ENCODE results near the gene NDUFA6.
"Not testable (repeated sequence)": the region's sequence is repeated elsewhere in the genome, so short reads cannot be mapped to it uniquely, and the experiment has no call there.

Gene NDUFA6

DNA sequence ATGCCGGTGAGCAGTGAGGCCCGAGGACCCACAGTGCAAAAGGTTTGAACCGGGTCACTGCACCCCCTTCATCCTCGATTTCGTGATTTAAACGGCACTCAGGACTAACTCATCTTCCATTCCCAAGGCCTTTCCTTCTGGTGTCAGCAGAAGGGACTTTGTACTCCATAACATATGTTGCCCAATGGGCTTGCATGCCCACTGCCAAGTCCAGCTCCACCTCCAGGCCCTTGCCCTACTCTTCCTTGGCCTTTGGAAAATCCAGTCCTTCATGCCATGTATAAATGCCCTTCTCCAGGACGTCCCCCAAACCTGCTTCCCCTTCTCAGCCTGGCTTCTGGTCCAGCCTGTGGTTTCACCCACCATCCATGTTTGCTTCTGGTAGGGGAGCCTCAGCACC is 39.6 kb upstream of the NDUFA6 start:
- H3K36me3 ChIP-seq (ENCODE audit: insufficient read depth, low read length); H3K9me3 ChIP-seq (replicated peaks; ENCODE audit: low read length); H3K4me3 ChIP-seq (ENCODE audit: low read length); H3K27me3 ChIP-seq (ENCODE audit: control insufficient read depth, insufficient read depth, low read length); H3K9ac ChIP-seq (ENCODE audit: low read depth, low read length); H3K4me2 ChIP-seq (ENCODE audit: low read length): not testable (repeated sequence)
- peaks cover 14% of the 10 kb centered on the region for H3K4me1 ChIP-seq (ENCODE audit: control insufficient read depth, insufficient read depth, low read length)

DNA sequence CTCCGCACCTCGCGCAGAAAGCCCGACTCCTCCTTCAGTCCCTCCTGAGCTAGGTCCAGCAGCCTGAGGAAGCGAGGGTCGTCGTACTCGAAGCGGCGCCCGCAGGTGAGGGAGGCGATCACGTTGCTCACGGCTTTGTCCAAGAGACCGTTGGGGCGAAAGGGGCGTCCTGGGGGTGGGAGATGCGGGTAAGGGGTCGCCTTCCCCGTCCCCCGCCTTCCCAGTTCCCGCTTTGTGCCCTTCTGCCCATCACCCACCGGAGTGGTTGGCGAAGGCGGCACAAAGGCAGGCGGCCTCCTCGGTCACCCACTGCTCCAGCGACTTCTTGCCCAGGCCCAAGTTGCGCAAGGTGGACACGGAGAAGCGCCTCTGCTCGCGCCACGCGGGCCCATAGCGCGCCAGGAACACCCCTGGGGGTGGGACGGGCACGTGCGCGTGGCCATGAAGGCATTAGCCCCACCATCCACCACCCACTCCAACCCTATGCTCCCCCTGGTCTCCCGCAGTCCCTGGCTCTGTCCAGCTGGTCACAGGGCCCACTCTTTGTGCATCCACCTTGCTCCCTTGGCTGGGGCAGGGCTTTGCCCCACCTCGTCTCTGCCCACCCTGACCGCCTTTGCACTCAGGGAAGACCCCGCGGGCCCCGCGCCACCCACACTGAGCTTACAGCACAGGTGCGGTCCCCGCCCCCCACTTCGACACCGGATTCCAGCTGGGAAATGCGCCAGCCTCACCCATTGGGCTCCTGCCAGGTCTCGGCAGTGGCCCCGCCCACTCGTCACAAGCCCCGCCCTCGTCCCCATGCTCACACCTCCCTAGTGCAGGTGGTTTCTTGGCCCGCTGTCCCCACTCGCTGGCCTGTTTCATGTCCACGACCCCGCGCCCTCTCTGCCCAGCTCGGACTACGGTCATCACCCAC is 38.5 kb upstream of the NDUFA6 start:
- not testable (repeated sequence) for H3K4me2 ChIP-seq (ENCODE audit: low read length); H3K9ac ChIP-seq (ENCODE audit: low read depth, low read length)

DNA sequence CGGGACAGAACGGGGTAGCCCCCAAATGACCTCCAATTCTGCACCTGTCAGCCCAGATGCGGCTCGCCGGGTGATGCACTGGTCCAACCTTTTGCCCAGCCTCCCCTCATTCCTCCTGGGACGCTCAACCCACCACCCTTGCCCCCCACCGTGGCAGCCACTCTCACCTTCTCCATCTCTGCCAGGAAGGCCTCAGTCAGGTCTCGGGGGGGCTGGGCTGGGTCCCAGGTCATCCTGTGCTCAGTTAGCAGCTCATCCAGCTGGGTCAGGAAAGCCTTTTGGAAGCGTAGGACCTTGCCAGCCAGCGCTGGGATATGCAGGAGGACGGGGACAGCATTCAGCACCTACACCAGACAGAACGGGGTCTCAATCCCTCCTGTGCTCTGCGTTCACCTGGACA is 37.4 kb upstream of the NDUFA6 start:
- H3K4me2 ChIP-seq (ENCODE audit: low read length); H3K4me3 ChIP-seq (ENCODE audit: low read length); H3K4me1 ChIP-seq (ENCODE audit: control insufficient read depth, insufficient read depth, low read length); H3K9ac ChIP-seq (ENCODE audit: low read depth, low read length); H3K27me3 ChIP-seq (ENCODE audit: control insufficient read depth, insufficient read depth, low read length); H3K9me3 ChIP-seq (replicated peaks; ENCODE audit: low read length); H3K36me3 ChIP-seq (ENCODE audit: insufficient read depth, low read length): not testable (repeated sequence)

More for the DNA sequence above, 38.5 kb upstream of the NDUFA6 start:
- H3K4me1 ChIP-seq (ENCODE audit: control insufficient read depth, insufficient read depth, low read length); H3K27me3 ChIP-seq (ENCODE audit: control insufficient read depth, insufficient read depth, low read length); H3K36me3 ChIP-seq (ENCODE audit: insufficient read depth, low read length); H3K9me3 ChIP-seq (replicated peaks; ENCODE audit: low read length); H3K4me3 ChIP-seq (ENCODE audit: low read length): not testable (repeated sequence)

DNA sequence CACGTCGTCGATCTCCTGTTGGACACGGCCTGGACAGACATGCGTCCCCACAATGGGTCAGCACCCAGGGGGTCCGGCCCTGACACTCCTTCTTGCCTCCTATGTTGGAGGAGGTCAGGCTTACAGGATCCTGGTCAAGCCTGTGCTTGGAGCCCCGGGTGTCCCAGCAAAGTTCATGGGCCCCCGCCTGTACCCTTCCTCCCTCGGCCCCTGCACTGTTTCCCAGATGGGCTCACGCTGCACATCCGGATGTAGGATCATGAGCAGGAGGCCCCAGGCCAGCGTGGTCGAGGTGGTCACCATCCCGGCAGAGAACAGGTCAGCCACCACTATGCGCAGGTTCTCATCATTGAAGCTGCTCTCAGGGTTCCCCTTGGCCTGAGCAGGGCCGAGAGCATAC is 37.0 kb upstream of the NDUFA6 start:
- H3K4me2 ChIP-seq (ENCODE audit: low read length): no peak overlapping the region
- no peak overlapping the region for H3K4me3 ChIP-seq (ENCODE audit: low read length)
- H3K4me1 ChIP-seq (ENCODE audit: control insufficient read depth, insufficient read depth, low read length): no peaks in the 10 kb centered on the region
- no peaks in the 10 kb centered on the region for H3K27me3 ChIP-seq (ENCODE audit: control insufficient read depth, insufficient read depth, low read length)
- no peak overlapping the region for H3K9ac ChIP-seq (ENCODE audit: low read depth, low read length)
- no peaks in the 10 kb centered on the region for H3K36me3 ChIP-seq (ENCODE audit: insufficient read depth, low read length)
- H3K9me3 ChIP-seq (replicated peaks; ENCODE audit: low read length): no peaks in the 10 kb centered on the region

DNA sequence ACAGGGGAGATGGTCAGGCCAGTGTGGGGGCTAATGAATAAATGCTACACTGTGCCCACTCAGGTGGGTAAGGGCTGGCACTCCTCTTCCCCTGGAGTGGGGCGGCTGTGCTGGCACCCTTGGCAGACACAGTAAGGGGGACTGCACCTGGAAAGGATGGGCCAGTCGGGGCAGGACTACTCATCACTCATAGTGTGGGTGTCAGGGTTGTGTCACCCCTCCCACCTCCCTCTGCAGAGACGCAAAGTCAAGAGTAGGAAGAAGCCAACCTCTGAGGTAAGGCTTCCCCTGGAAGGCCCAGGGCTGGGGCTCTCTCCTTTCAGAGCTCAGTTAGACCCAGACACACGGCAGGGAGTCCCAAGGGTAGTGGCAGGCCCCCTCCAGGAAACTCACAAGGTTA is 33.0 kb upstream of the NDUFA6 start:
- not testable (repeated sequence) for H3K4me1 ChIP-seq (ENCODE audit: control insufficient read depth, insufficient read depth, low read length); H3K36me3 ChIP-seq (ENCODE audit: insufficient read depth, low read length); H3K27me3 ChIP-seq (ENCODE audit: control insufficient read depth, insufficient read depth, low read length); H3K9ac ChIP-seq (ENCODE audit: low read depth, low read length); H3K4me2 ChIP-seq (ENCODE audit: low read length); H3K9me3 ChIP-seq (replicated peaks; ENCODE audit: low read length); H3K4me3 ChIP-seq (ENCODE audit: low read length)

DNA sequence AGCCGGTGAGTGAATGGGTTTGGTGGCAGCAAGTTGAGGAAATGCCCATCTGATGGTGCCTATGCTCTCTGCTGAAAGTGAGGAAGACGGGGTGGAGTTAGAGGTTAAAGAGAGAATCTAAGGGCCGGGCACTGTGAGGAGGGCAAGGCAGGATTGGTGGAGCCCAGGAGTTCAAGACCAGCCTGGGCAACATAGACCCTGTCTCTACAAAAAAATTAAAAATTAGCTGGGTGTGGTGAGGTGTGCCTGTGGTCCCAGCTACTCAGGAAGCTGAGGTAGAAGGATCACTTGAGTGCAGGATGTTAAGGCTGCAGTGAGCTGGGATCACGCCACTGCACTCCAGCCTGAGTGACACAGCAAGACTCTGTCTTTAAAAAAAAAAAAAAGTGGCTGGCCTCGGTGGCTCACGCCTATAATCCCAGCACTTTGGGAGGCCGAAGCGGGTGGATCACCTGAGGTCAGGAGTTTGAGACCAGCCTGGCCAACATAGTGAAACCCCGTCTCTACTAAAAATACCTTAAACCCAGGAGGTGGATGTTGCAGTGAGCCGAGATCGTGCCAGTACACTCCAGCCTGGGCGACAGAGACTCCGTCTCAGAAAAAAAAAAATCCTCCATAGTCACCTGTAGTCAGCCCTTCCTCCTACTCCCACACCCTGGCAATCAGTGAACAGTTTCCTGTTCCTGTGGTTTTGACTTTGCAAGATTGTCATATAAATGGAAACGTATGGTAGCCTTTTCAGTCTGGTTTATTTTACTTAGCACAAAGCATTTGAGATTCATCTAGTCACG is 29.9 kb upstream of the NDUFA6 start:
- H3K9ac ChIP-seq (ENCODE audit: low read depth, low read length); H3K36me3 ChIP-seq (ENCODE audit: insufficient read depth, low read length); H3K4me3 ChIP-seq (ENCODE audit: low read length); H3K9me3 ChIP-seq (replicated peaks; ENCODE audit: low read length); H3K4me1 ChIP-seq (ENCODE audit: control insufficient read depth, insufficient read depth, low read length); H3K4me2 ChIP-seq (ENCODE audit: low read length); H3K27me3 ChIP-seq (ENCODE audit: control insufficient read depth, insufficient read depth, low read length): not testable (repeated sequence)

GRCh38 chr22:42116848-42117424 is 26.4 kb upstream of the NDUFA6 start:
- no peak overlapping the region for H3K4me3 ChIP-seq (ENCODE audit: low read length)
- no peaks in the 10 kb centered on the region for H3K36me3 ChIP-seq (ENCODE audit: insufficient read depth, low read length)
- H3K4me2 ChIP-seq (ENCODE audit: low read length): no peak overlapping the region
- no peaks in the 10 kb centered on the region for H3K4me1 ChIP-seq (ENCODE audit: control insufficient read depth, insufficient read depth, low read length)
- no peaks in the 10 kb centered on the region for H3K27me3 ChIP-seq (ENCODE audit: control insufficient read depth, insufficient read depth, low read length)
- peaks cover 9% of the 10 kb centered on the region for H3K9me3 ChIP-seq (replicated peaks; ENCODE audit: low read length)
- H3K9ac ChIP-seq (ENCODE audit: low read depth, low read length): no peak overlapping the region

GRCh38 chr22:42115420-42115830 is 24.9 kb upstream of the NDUFA6 start:
- not testable (repeated sequence) for H3K4me2 ChIP-seq (ENCODE audit: low read length); H3K9me3 ChIP-seq (replicated peaks; ENCODE audit: low read length); H3K4me3 ChIP-seq (ENCODE audit: low read length); H3K9ac ChIP-seq (ENCODE audit: low read depth, low read length); H3K27me3 ChIP-seq (ENCODE audit: control insufficient read depth, insufficient read depth, low read length); H3K36me3 ChIP-seq (ENCODE audit: insufficient read depth, low read length); H3K4me1 ChIP-seq (ENCODE audit: control insufficient read depth, insufficient read depth, low read length)

DNA sequence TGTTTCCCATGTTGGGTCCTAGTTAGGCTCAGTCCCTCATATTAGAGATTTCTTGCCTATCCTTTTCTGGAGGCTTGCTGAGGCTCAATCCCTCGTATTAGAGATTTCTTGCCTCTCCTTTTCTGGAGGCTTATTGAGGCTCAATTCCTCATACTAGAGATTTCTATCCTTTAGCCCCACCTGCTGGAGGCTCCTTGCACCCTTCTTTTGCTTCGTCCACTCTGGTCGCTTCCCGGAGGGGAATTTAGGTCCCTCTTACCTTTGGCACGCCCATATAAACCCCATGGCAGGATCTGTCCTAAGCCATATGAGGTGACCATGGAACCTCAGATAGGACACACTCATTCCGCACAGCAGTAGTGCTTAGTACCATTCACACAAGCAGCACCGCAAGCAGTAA is 24.1 kb upstream of the NDUFA6 start:
- H3K4me3 ChIP-seq (ENCODE audit: low read length): no peak overlapping the region
- no peak overlapping the region for H3K9ac ChIP-seq (ENCODE audit: low read depth, low read length)
- H3K4me2 ChIP-seq (ENCODE audit: low read length): no peak overlapping the region
- H3K9me3 ChIP-seq (replicated peaks; ENCODE audit: low read length): peaks cover 9% of the 10 kb centered on the region
- no peaks in the 10 kb centered on the region for H3K4me1 ChIP-seq (ENCODE audit: control insufficient read depth, insufficient read depth, low read length)
- H3K36me3 ChIP-seq (ENCODE audit: insufficient read depth, low read length): no peaks in the 10 kb centered on the region
- H3K27me3 ChIP-seq (ENCODE audit: control insufficient read depth, insufficient read depth, low read length): no peaks in the 10 kb centered on the region

DNA sequence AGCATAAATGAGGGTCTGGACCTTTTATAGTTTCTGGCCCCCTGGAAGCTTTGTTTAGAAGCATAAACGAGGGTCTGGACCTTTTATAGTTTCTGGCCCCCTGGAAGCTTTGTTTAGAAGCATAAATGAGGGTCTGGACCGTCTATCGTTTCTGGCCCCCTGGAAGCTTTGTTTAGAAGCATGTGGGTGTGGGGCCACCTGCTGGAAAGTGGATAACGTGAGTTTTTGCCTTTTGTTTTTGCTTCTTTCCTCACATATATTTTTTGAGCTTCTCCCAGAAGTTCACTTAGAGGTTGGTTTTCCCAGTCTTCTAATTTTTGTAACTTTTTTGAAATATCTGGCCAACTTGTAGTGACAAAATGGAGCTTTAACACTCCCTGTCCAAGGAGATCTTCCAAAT is 22.2 kb upstream of the NDUFA6 start:
- H3K4me1 ChIP-seq (ENCODE audit: control insufficient read depth, insufficient read depth, low read length); H3K4me3 ChIP-seq (ENCODE audit: low read length); H3K36me3 ChIP-seq (ENCODE audit: insufficient read depth, low read length); H3K4me2 ChIP-seq (ENCODE audit: low read length); H3K27me3 ChIP-seq (ENCODE audit: control insufficient read depth, insufficient read depth, low read length); H3K9ac ChIP-seq (ENCODE audit: low read depth, low read length); H3K9me3 ChIP-seq (replicated peaks; ENCODE audit: low read length): not testable (repeated sequence)

DNA sequence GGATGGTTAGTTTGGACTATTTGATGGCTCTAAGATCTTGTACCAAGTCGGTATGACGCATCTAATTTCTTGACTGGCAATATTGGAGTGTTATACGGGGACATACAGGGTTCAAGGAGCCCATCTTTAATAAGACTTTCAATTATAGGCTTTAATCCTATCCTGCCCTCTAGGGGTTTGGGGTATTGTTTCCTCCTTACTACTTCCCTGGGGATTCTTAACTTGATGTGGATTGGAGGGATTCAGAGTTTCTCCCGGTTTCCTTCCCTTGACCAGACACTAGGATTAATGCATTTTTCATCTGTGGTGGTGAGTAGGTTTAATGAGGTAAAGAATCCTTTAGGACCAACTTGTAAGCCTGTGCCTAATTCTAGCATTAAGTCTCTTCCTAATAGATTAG is 21.2 kb upstream of the NDUFA6 start:
- Histone ChIP-seq H3K4me2 (ENCODE audit: low read length) (no peak overlapping the region), H3K27me3 (ENCODE audit: control insufficient read depth, insufficient read depth, low read length) (no peaks in the 10 kb centered on the region), H3K4me3 (ENCODE audit: low read length) (no peak overlapping the region), H3K4me1 (ENCODE audit: control insufficient read depth, insufficient read depth, low read length) (no peaks in the 10 kb centered on the region), H3K9me3 (replicated peaks; ENCODE audit: low read length) (peaks cover 9% of the 10 kb centered on the region), H3K9ac (ENCODE audit: low read depth, low read length) (no peak overlapping the region), H3K36me3 (ENCODE audit: insufficient read depth, low read length) (no peaks in the 10 kb centered on the region)
